HG03097 (cell line): ENCODE data around the gene ITSN1.
"Not testable (repeated sequence)": the region's sequence is repeated elsewhere in the genome, so short reads cannot be mapped to it uniquely, and the experiment has no call there.

Experiments
- ATAC-seq: cut with Tn5 transposase; IDR thresholded peaks from one replicate; pipeline ENCODE4 v1.9.1; 2021; ENCODE audit not compliant: unreplicated experiment, low FRiP score

ITSN1 gene

GRCh38 chr21:33650929-33651509, 8.7 kb downstream of the ITSN1 start:
- no peak for ATAC-seq

GRCh38 chr21:33651965-33652680, 9.8 kb downstream of the ITSN1 start:
- ATAC-seq: no peak

- ATAC-seq: no peak
Measured at GRCh38 chr21:33654412-33654811, 12.1 kb downstream of the ITSN1 start.

- no peak for ATAC-seq
Measured at GRCh38 chr21:33655588-33656221, 13.4 kb downstream of the ITSN1 start.

- no peak for ATAC-seq
Measured at GRCh38 chr21:33657124-33657820, 15.0 kb downstream of the ITSN1 start.

- ATAC-seq: no peak
Measured at GRCh38 chr21:33658919-33659567, 16.7 kb downstream of the ITSN1 start.

- ATAC-seq: no peak
Measured at GRCh38 chr21:33659568-33659949, 17.3 kb downstream of the ITSN1 start.

- no peak for ATAC-seq
Measured at GRCh38 chr21:33660406-33660805, 18.1 kb downstream of the ITSN1 start.

GRCh38 chr21:33661146-33661545, 18.8 kb downstream of the ITSN1 start:
- no peak for ATAC-seq

GRCh38 chr21:33662046-33662445, 19.7 kb downstream of the ITSN1 start:
- ATAC-seq: no peak

GRCh38 chr21:33663241-33663640, 20.9 kb downstream of the ITSN1 start:
- ATAC-seq: no peak

GRCh38 chr21:33664135-33664534, 21.8 kb downstream of the ITSN1 start:
- no peak for ATAC-seq

- ATAC-seq: no peak
Measured at GRCh38 chr21:33666153-33666552, 23.9 kb downstream of the ITSN1 start.

GRCh38 chr21:33667636-33668035, 25.3 kb downstream of the ITSN1 start:
- ATAC-seq: no peak

GRCh38 chr21:33668180-33668579, 25.9 kb downstream of the ITSN1 start:
- no peak for ATAC-seq

- ATAC-seq: no peak
Measured at GRCh38 chr21:33668620-33669019, 26.3 kb downstream of the ITSN1 start.

GRCh38 chr21:33670076-33670978, 28.0 kb downstream of the ITSN1 start:
- ATAC-seq: no peak

GRCh38 chr21:33673473-33673872, 31.2 kb downstream of the ITSN1 start:
- ATAC-seq: no peak

GRCh38 chr21:33674226-33674625, 31.9 kb downstream of the ITSN1 start:
- ATAC-seq: no peak

- ATAC-seq: not testable (repeated sequence)
Measured at GRCh38 chr21:33676666-33677065, 34.4 kb downstream of the ITSN1 start.
